ENCODE measurements around the gene EBF3. TPM values are rescaled to one million over a fixed set of nuclear protein-coding genes. Genes with fewer than 3 reads are reported as not detected.

Gene EBF3
- total RNA-seq, 1 experiment from 2014 or later = 0.12 TPM

- Histone ChIP-seq H3K9me2 (ENCODE audit: insufficient read depth) (no peaks in the 10 kb centered on the region), H3K36me3 (ENCODE audit: control insufficient read depth in 1 of 2, insufficient read depth in 2 of 2, low read length in 2 of 2) (no peaks in the 10 kb centered on the region), H3K9ac (ENCODE audit: low read length) (no peak overlapping the region), H3K9me3 (ENCODE audit: control insufficient read depth in 1 of 2, insufficient read depth in 1 of 2, low read depth in 1 of 2, low read length in 2 of 2) (no peaks in the 10 kb centered on the region), H3K79me2 (ENCODE audit: insufficient read depth, low read length) (no peaks in the 10 kb centered on the region), H3K4me3 (replicated peaks in 1 of 2; ENCODE audit: low read depth in 1 of 2, low read length in 2 of 2) (no peak overlapping the region), H2AFZ (ENCODE audit: low read depth, low read length, poor library complexity, severe bottlenecking) (no peak overlapping the region), H3K4me2 (ENCODE audit: low read length) (no peak overlapping the region), H3K27ac (ENCODE audit: low read depth, low read length) (no peak overlapping the region), H3K27me3 (ENCODE audit: insufficient read depth, low read length) (peaks cover 3% of the 10 kb centered on the region; the same call in 1 of the 2 replicates), H4K20me1 (ENCODE audit: insufficient read depth) (no peaks in the 10 kb centered on the region), H3K4me1 (ENCODE audit: control insufficient read depth in 1 of 2, insufficient read depth in 2 of 2, low read length in 2 of 2) (no peaks in the 10 kb centered on the region)
- ChIA-PET POLR2A (no interaction called here), RAD21 (ENCODE audit: low non-redundant PET in 1 of 2, low total read pairs in 2 of 2, uncharacterized antibody in 2 of 2, unreplicated experiment in 2 of 2) (no interaction called here), CTCF (no interaction called here)
- ATAC-seq (no peak), DNase-seq (ENCODE audit: low read depth, low spot score) (no peak)
- no TSS peak for BruUV-seq (replicated peaks)
- intact Hi-C loops (cut with micrococcal nuclease) = no loop called here
- TF ChIP-seq TCF7L2 (IDR thresholded peaks at IDR 0.05; ENCODE audit: borderline replicate concordance, extremely low read depth, insufficient read depth, insufficient read length) (no peak), MAX (IDR thresholded peaks at IDR 0.05) (no peak), EZH2 (IDR thresholded peaks at IDR 0.05) (no peak), YY1 (IDR thresholded peaks at IDR 0.05; ENCODE audit: extremely low read depth, insufficient replicate concordance, low read depth, low read length) (no peak), ZNF274 (IDR thresholded peaks at IDR 0.05; ENCODE audit: low read depth, low read length) (no peak), CBX3 (IDR thresholded peaks at IDR 0.05; ENCODE audit: low read depth) (no peak), EZH2phosphoT487 (IDR thresholded peaks at IDR 0.05; ENCODE audit: borderline replicate concordance) (no peak), CEBPB (IDR thresholded peaks at IDR 0.05; ENCODE audit: low read depth) (no peak), POLR2AphosphoS5 (IDR thresholded peaks at IDR 0.05; ENCODE audit: low read depth, low read length) (no peak), POLR2A (IDR thresholded peaks at IDR 0.05; ENCODE audit: borderline replicate concordance, extremely low read depth, insufficient read depth, insufficient read length) (no peak), ZBTB33 (IDR thresholded peaks at IDR 0.05; ENCODE audit: extremely low read depth, insufficient replicate concordance, low read length) (no peak), FOSL1 (IDR thresholded peaks at IDR 0.05; ENCODE audit: low read depth) (no peak)
- TF ChIP-seq, protein P1, sequence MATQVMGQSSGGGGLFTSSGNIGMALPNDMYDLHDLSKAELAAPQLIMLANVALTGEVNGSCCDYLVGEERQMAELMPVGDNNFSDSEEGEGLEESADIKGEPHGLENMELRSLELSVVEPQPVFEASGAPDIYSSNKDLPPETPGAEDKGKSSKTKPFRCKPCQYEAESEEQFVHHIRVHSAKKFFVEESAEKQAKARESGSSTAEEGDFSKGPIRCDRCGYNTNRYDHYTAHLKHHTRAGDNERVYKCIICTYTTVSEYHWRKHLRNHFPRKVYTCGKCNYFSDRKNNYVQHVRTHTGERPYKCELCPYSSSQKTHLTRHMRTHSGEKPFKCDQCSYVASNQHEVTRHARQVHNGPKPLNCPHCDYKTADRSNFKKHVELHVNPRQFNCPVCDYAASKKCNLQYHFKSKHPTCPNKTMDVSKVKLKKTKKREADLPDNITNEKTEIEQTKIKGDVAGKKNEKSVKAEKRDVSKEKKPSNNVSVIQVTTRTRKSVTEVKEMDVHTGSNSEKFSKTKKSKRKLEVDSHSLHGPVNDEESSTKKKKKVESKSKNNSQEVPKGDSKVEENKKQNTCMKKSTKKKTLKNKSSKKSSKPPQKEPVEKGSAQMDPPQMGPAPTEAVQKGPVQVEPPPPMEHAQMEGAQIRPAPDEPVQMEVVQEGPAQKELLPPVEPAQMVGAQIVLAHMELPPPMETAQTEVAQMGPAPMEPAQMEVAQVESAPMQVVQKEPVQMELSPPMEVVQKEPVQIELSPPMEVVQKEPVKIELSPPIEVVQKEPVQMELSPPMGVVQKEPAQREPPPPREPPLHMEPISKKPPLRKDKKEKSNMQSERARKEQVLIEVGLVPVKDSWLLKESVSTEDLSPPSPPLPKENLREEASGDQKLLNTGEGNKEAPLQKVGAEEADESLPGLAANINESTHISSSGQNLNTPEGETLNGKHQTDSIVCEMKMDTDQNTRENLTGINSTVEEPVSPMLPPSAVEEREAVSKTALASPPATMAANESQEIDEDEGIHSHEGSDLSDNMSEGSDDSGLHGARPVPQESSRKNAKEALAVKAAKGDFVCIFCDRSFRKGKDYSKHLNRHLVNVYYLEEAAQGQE (IDR thresholded peaks at IDR 0.05; ENCODE audit: low read depth) = no peak
Measured at GRCh38 chr10:130003787-130004613, 39.9 kb upstream of the EBF3 start.

Measured in HCT116 (cell line).